Caki2 (cell line): ENCODE results near the gene RGS10. TPM values are rescaled to one million over a fixed set of nuclear protein-coding genes. Genes with fewer than 3 reads are reported as not detected.

ENCODE experiments used
- DNase-seq: peaks from one replicate; pipeline ENCODE4 v3.0.0-alpha.2; 2015; ENCODE audit warnings: low read depth
- in situ Hi-C: cut with HindIII; loops from 2 replicates; pipeline ENCODE4 v1.10.0; 2016; ENCODE audit warnings: low sequenced_read_pairs, low pct_unique_long_range_greater_than_20kb, mixed read lengths
- total RNA-seq: library from RNA; depleted of rRNA; stranded (reverse); fragments of >200 nt; shearing (Covaris generic); gene quantifications from 2 replicates; pipeline ENCODE4 v1.2.3, GENCODE V29; 2014; ENCODE audit warnings: low replicate concordance

Gene RGS10
- total RNA-seq, 1 experiment from 2014 or later, result 45.8 TPM

DNA sequence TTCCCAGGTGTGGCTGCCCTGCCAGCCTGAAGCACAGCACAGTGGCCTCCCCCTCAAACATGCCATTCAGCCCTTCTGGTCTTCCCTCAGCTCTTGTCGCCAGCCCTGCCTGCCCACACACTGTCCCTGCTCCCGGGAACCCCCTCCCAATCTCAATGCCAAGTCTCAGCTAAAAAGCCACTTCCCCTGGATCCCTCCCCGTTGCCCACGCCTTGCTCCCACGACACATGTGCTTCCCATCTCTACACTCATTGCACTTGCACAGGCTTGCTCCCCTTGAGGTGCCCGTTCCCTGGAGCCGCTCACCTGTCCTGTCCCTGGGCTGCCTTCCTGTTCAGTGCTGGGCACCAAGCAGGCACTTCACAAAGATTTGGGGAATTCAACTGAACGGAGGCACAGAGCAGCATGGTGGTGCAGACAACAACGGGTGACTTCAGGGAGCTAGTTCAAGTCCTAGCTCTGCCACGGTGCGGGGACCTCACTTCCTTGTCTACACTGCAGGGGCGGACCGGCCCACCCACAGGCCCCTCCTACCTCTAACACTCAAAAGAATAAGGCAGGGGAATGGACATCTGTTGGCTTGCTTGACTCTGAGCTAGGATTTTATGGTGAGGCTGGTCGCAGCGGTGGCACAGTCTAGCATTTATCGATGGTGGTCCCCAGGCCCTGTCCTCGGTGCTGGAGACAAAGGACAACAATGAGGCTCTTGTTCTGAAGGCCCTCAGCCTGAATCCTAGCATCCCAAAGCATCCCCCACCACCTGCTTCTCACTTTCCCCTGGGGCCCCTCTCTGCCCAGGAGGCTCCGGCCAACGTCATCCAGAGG is 18.4 kb downstream of the RGS10 start:
- in situ Hi-C loops, result no loop called here
- DNase-seq, result no peak

DNA sequence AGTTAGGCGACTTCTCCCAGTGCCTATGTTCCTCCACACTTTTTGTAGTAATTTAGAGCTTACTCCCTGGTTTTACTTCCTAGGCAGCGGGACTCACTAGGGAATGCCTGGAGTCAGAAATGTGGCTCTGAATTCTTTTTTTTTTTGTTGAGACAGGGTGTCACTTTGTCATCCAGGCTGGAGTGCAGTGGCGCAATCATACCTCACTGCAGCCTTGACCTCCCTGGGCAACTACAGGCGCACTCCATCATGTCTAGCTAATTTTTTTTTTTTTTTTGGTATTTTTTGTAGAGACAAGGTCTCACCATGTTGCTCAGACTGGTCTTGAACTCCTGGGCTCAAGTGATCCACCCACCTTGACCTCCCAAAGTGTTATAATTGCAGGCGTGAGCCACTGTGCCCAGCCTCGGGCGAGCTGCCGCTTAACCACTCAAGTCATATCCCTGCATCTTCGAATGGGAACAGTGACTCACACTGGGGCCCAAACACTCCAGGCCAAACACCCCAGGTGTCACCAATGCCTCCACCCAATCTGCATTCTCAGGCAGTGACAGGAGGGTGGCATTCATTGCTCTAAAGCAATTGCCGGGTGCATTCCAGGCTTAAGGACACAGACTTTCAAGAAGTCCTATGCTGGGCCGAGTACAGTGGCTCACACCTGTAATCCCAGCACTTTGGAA is 19.6 kb downstream of the RGS10 start:
- in situ Hi-C loops, result no loop called here
- DNase-seq, result no peak

DNA sequence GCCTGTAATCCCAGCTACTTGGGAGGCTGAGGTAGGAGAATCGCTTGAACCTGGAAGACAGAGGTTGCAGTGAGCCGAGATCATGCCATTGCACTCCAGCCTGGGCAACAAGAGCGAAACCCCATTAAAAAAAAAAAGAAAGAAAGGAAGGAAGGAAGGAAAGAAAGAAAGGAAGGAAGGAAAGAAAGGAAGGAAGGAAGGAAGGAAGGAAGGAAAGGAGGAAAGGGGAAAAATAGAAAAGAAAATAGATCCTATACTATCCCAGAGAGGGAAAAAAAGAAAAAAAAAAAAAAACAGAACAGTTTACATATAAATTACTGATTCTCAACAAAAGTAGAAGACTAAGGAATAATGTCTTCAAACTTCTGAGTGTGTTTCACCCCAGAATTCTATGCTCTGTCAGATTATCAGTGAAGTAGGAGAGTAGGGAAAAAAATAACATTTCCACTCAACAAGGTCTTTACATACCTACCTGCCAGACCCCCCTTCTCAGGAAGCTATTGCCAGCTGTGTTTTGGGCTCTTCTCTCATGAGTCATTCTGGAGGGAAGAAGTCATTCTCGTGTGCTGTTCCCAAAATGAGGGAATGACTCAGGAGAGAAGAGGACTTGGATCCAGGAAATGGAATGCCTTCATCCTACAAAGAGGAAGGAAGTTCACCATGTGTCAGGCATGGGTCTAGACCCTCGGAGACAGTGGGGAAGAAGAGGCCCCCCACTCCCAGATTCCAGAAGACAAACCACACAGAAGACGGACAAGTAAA is 20.9 kb downstream of the RGS10 start:
- in situ Hi-C loops, result no loop called here
- peak; percentile 25 for DNase-seq

DNA sequence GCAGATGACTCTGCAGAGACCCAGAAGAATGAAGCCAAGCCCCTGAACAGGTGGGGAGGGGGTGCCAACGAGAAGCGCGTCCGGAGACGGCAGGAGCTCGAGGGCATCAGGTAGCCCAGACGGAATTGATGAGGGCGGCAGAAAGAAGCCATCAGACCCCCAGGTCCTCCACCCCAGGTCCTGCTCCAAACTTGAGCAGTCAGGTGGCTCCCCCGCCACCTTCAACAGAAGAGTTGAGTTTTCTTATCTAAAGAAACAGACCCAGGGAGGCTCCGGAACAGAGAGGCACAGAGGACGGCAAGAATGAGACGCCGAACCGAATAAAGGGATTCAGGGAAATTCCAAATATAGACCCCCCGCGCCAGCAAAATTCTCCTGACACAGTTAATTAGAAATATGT is 22.2 kb downstream of the RGS10 start:
- no peak for DNase-seq
- in situ Hi-C loops, result no loop called here

DNA sequence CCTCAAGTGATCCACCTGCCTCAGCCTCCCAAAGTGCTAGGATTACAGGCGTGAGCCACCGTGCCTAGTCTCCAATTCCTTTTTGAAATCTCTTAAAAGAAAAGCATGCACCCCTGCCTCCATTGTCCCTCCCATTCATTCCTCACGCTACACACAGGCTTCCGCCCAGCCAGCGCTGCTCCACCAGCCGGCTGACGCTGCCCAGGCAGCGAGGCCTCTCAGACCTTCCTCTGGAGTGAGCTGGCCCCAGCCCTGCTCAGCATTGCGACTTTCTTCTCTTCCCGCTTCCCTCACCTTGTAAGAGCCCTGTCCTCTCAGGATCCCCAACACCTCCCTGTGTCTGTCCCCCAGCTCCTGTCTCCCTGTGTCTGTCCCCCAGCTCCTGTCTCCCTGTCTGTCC is 23.6 kb downstream of the RGS10 start:
- DNase-seq, result no peak
- in situ Hi-C loops, result no loop called here

DNA sequence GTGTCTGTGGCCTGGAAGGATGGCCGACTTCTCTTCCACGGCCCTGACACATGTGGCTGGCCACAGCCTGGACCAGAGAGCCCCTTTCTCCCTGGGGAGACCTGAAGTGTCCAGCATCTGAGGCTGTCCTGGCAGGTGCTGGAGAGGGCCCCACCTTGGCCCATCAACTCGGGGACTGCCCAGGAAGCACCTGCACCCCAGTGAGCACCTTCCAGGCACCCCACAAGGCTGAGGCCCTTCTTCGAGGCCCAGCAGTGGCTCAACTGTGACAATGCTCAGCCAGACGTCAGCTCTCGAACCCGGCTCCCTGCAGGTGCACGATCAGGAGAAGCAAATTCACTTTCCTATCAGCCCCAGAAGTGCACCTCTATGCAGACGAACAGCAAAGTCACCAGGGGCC is 24.3 kb downstream of the RGS10 start:
- in situ Hi-C loops, result no loop called here
- no peak for DNase-seq

DNA sequence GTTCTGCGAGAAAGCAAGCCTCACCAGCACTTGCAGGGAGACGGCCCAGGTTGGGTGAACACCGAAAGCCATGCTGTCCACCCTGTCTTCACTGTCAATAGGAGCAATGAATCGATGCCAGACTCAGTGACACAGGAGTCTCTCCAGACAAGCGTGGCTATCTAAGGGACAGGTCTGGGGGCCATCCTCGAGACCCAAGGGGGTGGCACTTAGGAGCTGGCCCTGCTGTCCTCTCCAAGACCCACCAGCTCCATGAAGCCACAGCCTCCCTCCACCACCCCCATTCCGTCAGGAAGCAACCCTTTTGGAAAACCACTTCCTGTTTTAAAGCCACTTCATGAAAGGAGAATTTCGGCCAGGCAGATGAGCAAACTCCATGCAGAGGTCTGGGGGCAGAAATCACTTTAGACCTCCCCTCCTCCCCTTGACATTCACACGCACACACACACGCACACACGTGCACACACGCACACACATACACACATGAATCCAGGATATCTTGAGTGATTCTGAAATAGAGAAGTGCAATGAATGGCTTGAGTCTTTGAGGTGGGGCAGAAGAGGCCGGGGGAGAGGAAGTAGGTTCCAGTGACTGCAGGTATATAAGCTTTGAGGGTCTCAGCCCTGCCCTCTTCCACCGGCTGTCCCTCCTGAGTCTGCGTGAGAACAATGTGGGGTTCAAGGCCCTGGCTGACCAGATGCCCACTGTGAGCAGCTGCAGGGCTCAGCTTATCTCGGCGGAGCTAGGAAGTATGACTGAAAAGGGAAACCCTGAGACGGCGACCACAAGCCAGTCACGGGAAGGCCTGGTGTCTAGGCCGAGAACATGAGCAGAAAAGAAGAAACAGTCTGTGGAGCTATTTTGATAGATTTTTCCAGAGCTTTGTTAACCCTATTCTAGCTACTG is 25.0 kb downstream of the RGS10 start:
- no peak for DNase-seq
- in situ Hi-C loops, result no loop called here

DNA sequence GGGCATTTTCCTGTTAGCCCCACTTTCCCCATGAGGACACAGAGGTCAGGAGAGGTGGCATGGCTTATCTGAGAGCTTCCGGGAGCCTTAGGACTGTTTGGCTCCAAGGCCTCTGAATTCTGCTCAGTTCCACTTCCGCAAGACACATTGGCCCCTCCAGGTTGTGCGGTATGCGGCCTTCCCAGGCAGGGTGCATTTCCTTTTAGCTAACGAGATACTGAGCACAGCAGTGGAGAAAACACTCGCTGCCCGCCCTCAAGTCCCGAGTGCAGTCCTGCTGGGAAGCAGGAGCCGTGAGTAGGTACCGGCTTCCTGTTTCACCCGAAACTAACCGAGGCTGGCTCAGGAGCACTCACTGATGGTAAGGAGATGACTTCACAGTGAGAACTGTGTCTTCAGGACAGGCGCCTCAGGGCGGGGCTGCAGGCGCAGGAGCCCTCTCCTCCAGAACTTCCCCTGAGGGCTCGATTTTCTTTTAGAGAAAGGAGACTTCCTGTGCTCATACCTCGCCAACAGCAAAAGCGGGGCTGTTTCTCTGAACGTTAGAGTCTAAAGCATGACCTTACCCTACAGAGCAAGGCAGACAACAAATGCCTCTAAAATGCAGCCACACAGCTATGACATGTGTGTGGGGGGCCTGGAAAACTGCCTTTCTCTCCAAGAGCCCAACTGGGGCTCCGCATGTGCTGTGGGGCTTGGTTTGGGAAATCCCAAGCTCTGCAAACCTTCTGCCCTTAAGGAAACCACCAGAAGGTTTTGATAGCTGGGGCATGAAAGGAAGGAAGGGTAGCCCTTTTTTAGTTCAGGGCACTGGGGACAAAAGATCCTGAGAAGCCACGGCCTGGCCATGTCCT is 25.9 kb downstream of the RGS10 start:
- in situ Hi-C loops, result no loop called here
- DNase-seq, result no peak

DNA sequence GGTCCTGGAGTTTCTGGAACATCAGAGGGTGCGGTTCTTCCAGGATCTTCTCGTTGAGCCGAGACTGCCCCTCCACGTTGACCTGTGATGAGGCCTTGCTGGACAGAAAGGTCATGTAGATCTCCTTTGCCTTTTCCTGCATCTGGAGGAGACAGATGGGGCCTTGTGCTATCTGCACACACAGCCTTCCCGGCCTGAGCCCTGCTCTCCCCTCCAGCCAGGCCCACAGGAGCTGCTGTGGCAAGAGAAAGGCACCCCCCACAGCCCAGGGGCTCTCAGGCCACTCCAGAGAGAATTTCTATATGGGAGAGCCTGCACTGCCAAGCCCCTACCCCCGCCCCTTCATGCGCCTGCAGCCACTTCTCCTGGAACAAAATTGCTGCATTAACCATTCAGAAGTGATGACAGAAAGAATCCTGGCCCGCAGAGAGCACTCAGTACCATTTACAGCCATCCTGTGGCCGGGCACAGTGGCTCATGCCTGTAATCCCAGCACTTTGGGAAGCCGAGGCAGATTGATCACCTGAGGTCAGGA is 26.9 kb downstream of the RGS10 start:
- DNase-seq, result no peak
- in situ Hi-C loops, result no loop called here

DNA sequence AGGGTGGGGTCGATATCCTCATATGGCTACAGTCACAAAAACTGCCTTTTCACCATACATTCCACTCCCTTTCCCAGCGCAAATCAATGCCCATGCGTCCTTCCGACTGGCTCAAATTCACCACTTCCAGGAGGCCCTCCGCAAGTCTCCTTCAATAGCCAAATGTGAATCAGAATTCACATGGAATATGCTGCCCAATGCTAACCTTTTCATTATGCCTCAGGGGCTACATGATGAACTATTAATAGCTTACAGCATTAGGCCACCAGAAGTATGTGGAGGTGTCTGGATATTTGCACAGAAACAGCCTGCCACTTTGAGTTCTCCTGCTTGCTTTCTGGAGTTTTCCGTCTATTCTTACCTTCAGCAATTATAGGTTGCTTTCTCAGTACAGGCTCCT is 27.7 kb downstream of the RGS10 start:
- in situ Hi-C loops, result no loop called here
- DNase-seq, result no peak

DNA sequence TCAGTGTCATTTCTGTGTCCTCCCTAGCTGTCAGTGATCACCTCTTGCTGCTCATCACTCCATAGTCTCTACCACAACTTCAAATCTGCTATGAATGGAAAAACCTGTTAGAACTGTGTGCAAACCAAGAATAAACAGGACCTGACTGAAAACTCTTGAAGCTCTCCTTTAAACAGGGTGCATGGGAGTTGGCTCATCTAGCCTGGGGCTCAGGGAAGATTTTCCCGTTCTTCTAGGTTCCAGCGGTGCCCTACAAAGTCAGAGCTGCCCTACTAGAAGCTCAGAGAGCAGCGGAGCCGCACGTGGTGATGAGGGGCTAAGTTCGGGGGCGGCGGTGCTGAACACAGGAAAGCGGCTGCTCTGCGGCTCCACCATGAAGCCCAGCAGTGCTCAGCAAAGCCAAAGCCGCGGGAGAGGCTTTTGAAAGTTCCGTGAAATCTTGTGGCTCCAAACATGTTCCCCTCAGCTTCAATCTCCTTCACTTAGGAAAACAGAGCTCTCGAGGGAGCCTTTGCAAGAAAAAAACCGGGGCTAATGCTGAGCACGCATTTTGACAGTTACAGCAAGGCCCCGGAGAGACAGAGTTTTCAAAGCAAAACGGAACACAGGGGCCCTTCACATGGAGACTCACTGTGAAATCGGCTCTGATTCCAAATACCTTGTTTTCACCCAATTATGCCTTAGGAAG is 30.5 kb downstream of the RGS10 start:
- in situ Hi-C loops, result no loop called here
- no peak for DNase-seq

DNA sequence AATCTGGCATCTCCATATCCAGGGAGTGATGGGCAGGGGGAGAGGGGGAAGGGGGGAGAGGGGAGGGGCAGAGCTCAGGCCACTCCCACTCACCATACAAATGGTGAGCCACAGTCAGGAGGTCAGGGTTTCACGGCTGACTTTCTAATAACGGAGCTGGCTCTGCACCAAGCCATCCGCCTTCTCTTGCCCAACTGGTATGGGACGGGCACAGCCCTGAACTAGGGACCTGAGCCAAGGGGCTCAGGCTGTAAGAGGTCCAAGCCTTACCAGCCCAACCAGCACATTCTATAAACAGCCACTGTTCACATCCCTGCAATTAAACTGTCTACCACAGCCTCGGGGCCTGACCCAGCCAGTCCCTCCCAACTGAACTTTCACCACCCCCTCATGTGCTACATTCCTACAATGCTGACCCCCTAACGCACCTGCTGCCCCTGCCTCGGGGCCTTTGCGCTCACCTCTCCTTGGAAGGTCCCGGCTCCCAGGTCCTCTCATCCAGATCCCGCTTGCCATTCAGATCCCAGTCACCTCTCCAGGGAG is 32.5 kb downstream of the RGS10 start:
- in situ Hi-C loops, result no loop called here
- no peak for DNase-seq

DNA sequence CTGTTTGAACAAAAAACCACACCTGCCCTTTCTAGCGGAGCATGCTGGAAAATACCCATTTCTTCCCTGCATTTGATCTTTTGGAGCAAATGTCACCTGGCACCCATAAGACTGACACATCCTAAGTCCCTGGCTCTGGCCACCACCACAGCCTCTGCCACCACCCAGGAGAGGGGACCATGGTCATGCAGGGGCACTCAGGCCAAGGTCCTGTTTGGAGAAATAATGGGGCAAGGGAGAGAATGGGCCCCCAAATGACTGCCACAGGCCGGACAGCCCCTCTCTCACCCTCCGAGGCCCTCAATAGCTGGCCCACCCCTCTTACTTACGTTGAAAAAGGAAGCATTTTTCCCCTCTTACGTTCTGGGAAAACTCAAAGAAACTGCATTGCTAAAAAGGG is 35.4 kb downstream of the RGS10 start:
- in situ Hi-C loops, result no loop called here
- no peak for DNase-seq

DNA sequence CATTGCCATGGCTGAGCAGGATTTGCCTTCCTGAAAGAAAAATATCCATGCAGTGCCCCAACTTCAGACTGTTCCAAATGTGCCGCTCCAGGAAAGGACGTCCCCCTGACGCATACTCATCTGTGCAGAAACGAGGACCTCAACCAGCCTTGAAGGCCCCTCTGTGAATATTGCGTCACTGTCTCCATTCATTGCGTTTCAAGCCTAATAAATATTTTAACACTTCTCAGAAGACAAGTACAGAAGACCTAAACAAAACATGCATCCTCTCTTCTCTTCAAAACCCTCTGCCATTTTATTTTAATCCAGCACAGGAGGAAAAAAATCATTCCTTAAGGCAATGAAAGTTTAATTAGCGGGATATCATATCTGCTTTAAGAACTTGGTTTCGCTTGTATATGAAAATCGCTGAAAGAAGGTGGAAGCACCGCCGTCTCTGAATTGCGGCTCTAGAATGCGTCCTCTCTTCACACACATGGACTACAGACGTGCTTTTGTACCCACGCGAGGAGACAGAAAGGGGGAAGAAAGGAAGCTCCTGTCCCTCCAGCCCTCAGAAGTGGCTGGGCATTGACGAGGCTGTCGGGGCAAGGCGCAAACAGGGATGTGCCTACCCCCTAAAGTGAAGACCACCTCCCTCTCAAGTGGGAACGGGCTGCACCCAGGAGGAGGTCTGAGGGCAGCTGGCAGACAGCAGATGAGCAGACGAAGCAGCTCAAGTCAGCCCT is 36.8 kb downstream of the RGS10 start:
- in situ Hi-C loops, result no loop called here

DNA sequence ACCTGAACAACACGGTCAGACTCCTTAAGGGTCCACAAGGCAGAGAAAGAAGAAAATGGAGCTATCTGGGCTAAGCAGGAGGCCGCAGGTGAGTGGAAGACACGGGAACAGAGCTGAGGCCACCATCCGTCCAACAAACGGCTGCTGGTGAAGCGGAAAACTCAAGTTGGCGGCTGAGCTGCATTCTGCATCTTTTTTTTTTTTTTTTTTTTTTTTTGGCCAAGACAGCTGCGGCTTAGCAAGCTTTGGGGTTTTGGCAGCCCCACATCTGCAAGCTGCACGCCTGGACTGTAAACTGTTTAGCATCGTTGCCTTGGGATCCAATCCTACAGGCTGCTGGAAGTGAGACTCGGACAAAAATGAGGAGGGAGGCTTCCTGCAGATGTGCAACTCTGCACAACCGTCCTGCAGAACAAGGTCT is 37.4 kb downstream of the RGS10 start:
- DNase-seq, result no peak
- in situ Hi-C loops, result no loop called here

More for the DNA sequence above, 36.8 kb downstream of the RGS10 start:
- DNase-seq, result no peak

DNA sequence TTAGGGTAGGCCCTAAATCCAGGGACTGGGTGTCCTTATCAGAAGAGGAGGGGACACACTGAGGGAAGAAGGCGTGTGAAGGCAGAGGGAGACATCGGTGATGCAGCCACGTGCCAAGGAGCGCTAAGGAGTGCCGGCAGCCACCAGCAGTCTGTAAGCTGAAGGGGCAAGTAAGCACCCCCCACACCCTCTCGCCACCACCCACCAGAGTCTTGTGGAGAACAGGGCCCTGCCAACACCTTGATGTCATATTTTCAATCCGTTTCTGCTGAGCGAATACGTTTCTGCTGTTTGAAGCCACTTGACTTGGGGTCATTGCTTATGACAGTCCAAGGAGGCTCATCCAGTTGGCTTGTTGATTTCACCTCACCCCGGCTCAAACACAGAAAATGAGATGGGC is 37.9 kb downstream of the RGS10 start:
- no peak for DNase-seq
- in situ Hi-C loops, result no loop called here
